GM23248 (cell line): Measurements from ENCODE around the gene CALD1.

Experiments used
- EZH2 ChIP-seq: fragments of 200-600 bp; sonication (generic); IDR thresholded peaks from 2 replicates; pipeline ENCODE4 v1.6.1; 2018; ENCODE audit warnings: antibody characterized with exemption, mild to moderate bottlenecking; ENCODE audit not compliant: insufficient read depth, poor library complexity, severe bottlenecking
- EZH2phosphoT487 ChIP-seq: fragments of 200-600 bp; sonication (generic); IDR thresholded peaks from 2 replicates; pipeline ENCODE4 v1.6.1; 2018; ENCODE audit warnings: antibody characterized with exemption, moderate library complexity, mild to moderate bottlenecking, low read depth; ENCODE audit not compliant: insufficient read depth

- TF ChIP-seq EZH2 (no peak), EZH2phosphoT487 (no peak)
Measured at GRCh38 chr7:134777908-134778580, 1.4 kb upstream of the CALD1 start.
